ENCODE results near the gene MDN1.

The MDN1 gene

GRCh38 chr6:89596056-89596455 lies 223.5 kb downstream of the MDN1 start:
- DNase-seq (ENCODE audit: low read depth), result no peak
- no peak for TF ChIP-seq CTCF (IDR thresholded peaks at IDR 0.05; ENCODE audit: low read depth, low read length, missing control alignments)
- in situ Hi-C loops (cut with HindIII; ENCODE audit: low sequenced_read_pairs), result no loop called here
- no peak overlapping the region for H3K4me3 ChIP-seq (ENCODE audit: low read depth, low read length)

Measured in astrocyte of the cerebellum (primary cell).